Measurements from ENCODE around the gene CCDC12. TPM values are rescaled to one million over a fixed set of nuclear protein-coding genes. Genes with fewer than 3 reads are reported as not detected.

CCDC12 gene
- total RNA-seq, 1 experiment from 2014 or later = 44.2 TPM

GRCh38 chr3:46950650-46951241 is 25.8 kb downstream of the CCDC12 start:
- TF ChIP-seq EZH2 (IDR thresholded peaks at IDR 0.05; ENCODE audit: low read length, unreplicated experiment) (no peak), EZH2phosphoT487 (IDR thresholded peaks at IDR 0.05; ENCODE audit: borderline replicate concordance, low read length) (no peak), CTCF (conservative IDR thresholded peaks at IDR 0.05; ENCODE audit: low read depth, low read length) (no peak)
- Histone ChIP-seq H3K4me2 (ENCODE audit: low read length) (no peak overlapping the region), H4K20me1 (ENCODE audit: low read length) (peaks cover 86% of the 10 kb centered on the region), H3K27me3 (ENCODE audit: low read length) (no peaks in the 10 kb centered on the region), H3K4me1 (ENCODE audit: insufficient read depth, low read length) (peaks cover 33% of the 10 kb centered on the region), H3K9me2 (replicated peaks; ENCODE audit: low read length) (no peaks in the 10 kb centered on the region), H3K4me3 (ENCODE audit: low read length) (no peak overlapping the region), H3K9me3 (ENCODE audit: low read length) (no peaks in the 10 kb centered on the region), H3K9ac (ENCODE audit: low read length) (no peak overlapping the region), H3K36me3 (ENCODE audit: low read depth, low read length) (peaks cover 16% of the 10 kb centered on the region), H3K79me2 (ENCODE audit: low read length) (peaks cover 98% of the 10 kb centered on the region), H3F3A (ENCODE audit: low read length, unreplicated experiment) (no peaks in the 10 kb centered on the region), H2AFZ (ENCODE audit: low read length) (no peak overlapping the region), H3K27ac (ENCODE audit: low read length) (no peak overlapping the region)
- no peak for ATAC-seq
- no peak for DNase-seq
- ChIA-PET CTCF (no interaction called here), POLR2A (ENCODE audit: unreplicated experiment) (no interaction called here)
- BruUV-seq (replicated peaks) = no TSS peak
- intact Hi-C loops (cut with micrococcal nuclease) = no loop called here

- ATAC-seq = no peak
- TF ChIP-seq EZH2phosphoT487 (IDR thresholded peaks at IDR 0.05; ENCODE audit: borderline replicate concordance, low read length) (no peak), EZH2 (IDR thresholded peaks at IDR 0.05; ENCODE audit: low read length, unreplicated experiment) (no peak), CTCF (conservative IDR thresholded peaks at IDR 0.05; ENCODE audit: low read depth, low read length) (no peak)
- Histone ChIP-seq H3K4me2 (ENCODE audit: low read length) (no peak overlapping the region), H3F3A (ENCODE audit: low read length, unreplicated experiment) (no peaks in the 10 kb centered on the region), H3K4me1 (ENCODE audit: insufficient read depth, low read length) (peaks cover 33% of the 10 kb centered on the region), H2AFZ (ENCODE audit: low read length) (no peak overlapping the region), H3K27ac (ENCODE audit: low read length) (no peak overlapping the region), H3K4me3 (ENCODE audit: low read length) (no peak overlapping the region), H3K9me3 (ENCODE audit: low read length) (no peaks in the 10 kb centered on the region), H3K9me2 (replicated peaks; ENCODE audit: low read length) (no peaks in the 10 kb centered on the region), H3K27me3 (ENCODE audit: low read length) (no peaks in the 10 kb centered on the region), H3K36me3 (ENCODE audit: low read depth, low read length) (peaks cover 19% of the 10 kb centered on the region), H3K9ac (ENCODE audit: low read length) (no peak overlapping the region), H3K79me2 (ENCODE audit: low read length) (peaks cover 98% of the 10 kb centered on the region), H4K20me1 (ENCODE audit: low read length) (peaks cover 86% of the 10 kb centered on the region)
- intact Hi-C loops (cut with micrococcal nuclease) = no loop called here
- ChIA-PET CTCF (no interaction called here), POLR2A (ENCODE audit: unreplicated experiment) (no interaction called here)
- BruUV-seq (replicated peaks) = no TSS peak
- no peak for DNase-seq
These were observed 26.4 kb downstream of the CCDC12 start for GRCh38 chr3:46950177-46950576.

- peaks cover 44% of the 10 kb centered on the region for H3K4me1 ChIP-seq (ENCODE audit: insufficient read depth, low read length)
- ChIA-PET CTCF (no interaction called here), POLR2A (ENCODE audit: unreplicated experiment) (no interaction called here)
- H3K79me2 ChIP-seq (ENCODE audit: low read length) = peaks cover 98% of the 10 kb centered on the region
- no TSS peak for BruUV-seq (replicated peaks)
- peaks cover 19% of the 10 kb centered on the region for H3K36me3 ChIP-seq (ENCODE audit: low read depth, low read length)
- H3K4me2 ChIP-seq (ENCODE audit: low read length) = no peak overlapping the region
- no peak for ATAC-seq
- peaks cover 89% of the 10 kb centered on the region for H4K20me1 ChIP-seq (ENCODE audit: low read length)
- no peaks in the 10 kb centered on the region for H3K9me3 ChIP-seq (ENCODE audit: low read length)
- no peaks in the 10 kb centered on the region for H3F3A ChIP-seq (ENCODE audit: low read length, unreplicated experiment)
- H3K27me3 ChIP-seq (ENCODE audit: low read length) = no peaks in the 10 kb centered on the region
- no peak overlapping the region for H3K9ac ChIP-seq (ENCODE audit: low read length)
- intact Hi-C loops (cut with micrococcal nuclease) = no loop called here
- TF ChIP-seq EZH2phosphoT487 (IDR thresholded peaks at IDR 0.05; ENCODE audit: borderline replicate concordance, low read length) (no peak), CTCF (conservative IDR thresholded peaks at IDR 0.05; ENCODE audit: low read depth, low read length) (no peak), EZH2 (IDR thresholded peaks at IDR 0.05; ENCODE audit: low read length, unreplicated experiment) (no peak)
- no peak overlapping the region for H3K4me3 ChIP-seq (ENCODE audit: low read length)
- H3K27ac ChIP-seq (ENCODE audit: low read length) = no peak overlapping the region
- H3K9me2 ChIP-seq (replicated peaks; ENCODE audit: low read length) = no peaks in the 10 kb centered on the region
- DNase-seq = no peak
- no peak overlapping the region for H2AFZ ChIP-seq (ENCODE audit: low read length)
These were observed 27.5 kb downstream of the CCDC12 start for GRCh38 chr3:46948830-46949671.
